Measurements from ENCODE around the gene CNTD1.

The CNTD1 gene

GRCh38 chr17:42781639-42782165, 17.0 kb upstream of the CNTD1 start:
- Histone ChIP-seq H3K4me3 (ENCODE audit: low read length) (peak overlapping the region; percentile 70; the same call in 1 of the 2 replicates), H3K27me3 (ENCODE audit: insufficient read depth, low read length) (peaks cover 37% of the 10 kb centered on the region), H3K27ac (ENCODE audit: low read length) (no peak overlapping the region), H3K9ac (ENCODE audit: low read depth, low read length) (no peak overlapping the region), H3K36me3 (ENCODE audit: insufficient read depth, low read depth, low read length) (peaks cover 22% of the 10 kb centered on the region), H3K4me1 (ENCODE audit: insufficient read depth, low read length) (peaks cover 3% of the 10 kb centered on the region; the same call in 1 of the 2 replicates), H3K9me3 (ENCODE audit: insufficient read depth, low read depth, low read length) (no peaks in the 10 kb centered on the region)

- peaks cover 3% of the 10 kb centered on the region; the same call in 1 of the 2 replicates for H3K4me1 ChIP-seq (ENCODE audit: insufficient read depth, low read length)
- no peaks in the 10 kb centered on the region for H3K9me3 ChIP-seq (ENCODE audit: insufficient read depth, low read depth, low read length)
- peaks cover 37% of the 10 kb centered on the region for H3K27me3 ChIP-seq (ENCODE audit: insufficient read depth, low read length)
- H3K36me3 ChIP-seq (ENCODE audit: insufficient read depth, low read depth, low read length) = peaks cover 20% of the 10 kb centered on the region
- H3K27ac ChIP-seq (ENCODE audit: low read length) = no peak overlapping the region
- H3K9ac ChIP-seq (ENCODE audit: low read depth, low read length) = no peak overlapping the region
- no peak overlapping the region for H3K4me3 ChIP-seq (ENCODE audit: low read length)
Measured at GRCh38 chr17:42782166-42783061, 16.2 kb upstream of the CNTD1 start.

DNA sequence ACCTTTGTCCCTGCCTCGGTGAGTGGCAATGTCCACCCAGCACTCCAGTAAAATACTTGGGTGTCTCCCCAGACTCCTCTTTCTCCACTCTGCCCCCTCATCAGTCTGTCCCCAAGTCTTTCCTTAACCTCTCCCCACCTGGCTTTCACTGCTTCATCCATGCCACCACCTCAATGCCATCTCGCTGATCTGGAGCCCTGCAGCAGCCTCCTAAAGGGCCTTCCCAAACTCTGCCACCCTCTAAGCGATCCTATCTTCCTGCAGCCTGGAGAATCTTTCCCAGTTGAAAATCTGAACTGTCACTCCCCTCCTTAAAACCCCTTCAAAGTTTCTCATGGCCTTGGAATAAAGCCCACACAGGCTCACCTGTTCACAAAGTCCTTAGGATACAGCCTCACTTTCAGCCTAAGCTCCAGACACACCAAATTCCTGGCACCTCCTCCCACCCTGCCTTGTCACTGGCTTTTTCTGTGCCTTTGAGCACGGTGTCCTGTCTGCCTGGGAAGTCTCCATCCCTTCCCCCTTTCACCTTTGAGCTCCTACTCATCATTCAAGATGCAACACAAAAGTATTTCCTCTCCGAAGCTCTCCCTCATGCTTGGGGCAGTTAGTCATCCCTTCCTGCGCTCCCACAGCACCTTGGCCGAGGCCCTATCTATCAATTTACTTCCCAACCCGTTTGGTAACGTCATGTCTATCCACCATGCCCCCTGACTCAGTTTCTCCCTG, 15.4 kb upstream of the CNTD1 start:
- no peak overlapping the region for H3K9ac ChIP-seq (ENCODE audit: low read depth, low read length)
- peaks cover 3% of the 10 kb centered on the region; the same call in 1 of the 2 replicates for H3K4me1 ChIP-seq (ENCODE audit: insufficient read depth, low read length)
- H3K4me3 ChIP-seq (ENCODE audit: low read length) = no peak overlapping the region
- no peak overlapping the region for H3K27ac ChIP-seq (ENCODE audit: low read length)
- peaks cover 12% of the 10 kb centered on the region for H3K36me3 ChIP-seq (ENCODE audit: insufficient read depth, low read depth, low read length)
- peaks cover 37% of the 10 kb centered on the region for H3K27me3 ChIP-seq (ENCODE audit: insufficient read depth, low read length)
- no peaks in the 10 kb centered on the region for H3K9me3 ChIP-seq (ENCODE audit: insufficient read depth, low read depth, low read length)

GRCh38 chr17:42783791-42784138, 14.9 kb upstream of the CNTD1 start:
- peaks cover 3% of the 10 kb centered on the region; the same call in 1 of the 2 replicates for H3K4me1 ChIP-seq (ENCODE audit: insufficient read depth, low read length)
- no peak overlapping the region for H3K9ac ChIP-seq (ENCODE audit: low read depth, low read length)
- no peak overlapping the region for H3K4me3 ChIP-seq (ENCODE audit: low read length)

GRCh38 chr17:42784409-42784808, 14.3 kb upstream of the CNTD1 start:
- Histone ChIP-seq H3K27me3 (ENCODE audit: insufficient read depth, low read length) (peaks cover 37% of the 10 kb centered on the region), H3K9ac (ENCODE audit: low read depth, low read length) (no peak overlapping the region), H3K27ac (ENCODE audit: low read length) (no peak overlapping the region), H3K9me3 (ENCODE audit: insufficient read depth, low read depth, low read length) (no peaks in the 10 kb centered on the region), H3K4me1 (ENCODE audit: insufficient read depth, low read length) (peaks cover 3% of the 10 kb centered on the region; the same call in 1 of the 2 replicates), H3K4me3 (ENCODE audit: low read length) (no peak overlapping the region), H3K36me3 (ENCODE audit: insufficient read depth, low read depth, low read length) (no peaks in the 10 kb centered on the region; the same call in 1 of the 2 replicates)

More at GRCh38 chr17:42783791-42784138, 14.9 kb upstream of the CNTD1 start:
- Histone ChIP-seq H3K27me3 (ENCODE audit: insufficient read depth, low read length) (peaks cover 37% of the 10 kb centered on the region), H3K9me3 (ENCODE audit: insufficient read depth, low read depth, low read length) (no peaks in the 10 kb centered on the region), H3K36me3 (ENCODE audit: insufficient read depth, low read depth, low read length) (peaks cover 6% of the 10 kb centered on the region), H3K27ac (ENCODE audit: low read length) (no peak overlapping the region)

DNA sequence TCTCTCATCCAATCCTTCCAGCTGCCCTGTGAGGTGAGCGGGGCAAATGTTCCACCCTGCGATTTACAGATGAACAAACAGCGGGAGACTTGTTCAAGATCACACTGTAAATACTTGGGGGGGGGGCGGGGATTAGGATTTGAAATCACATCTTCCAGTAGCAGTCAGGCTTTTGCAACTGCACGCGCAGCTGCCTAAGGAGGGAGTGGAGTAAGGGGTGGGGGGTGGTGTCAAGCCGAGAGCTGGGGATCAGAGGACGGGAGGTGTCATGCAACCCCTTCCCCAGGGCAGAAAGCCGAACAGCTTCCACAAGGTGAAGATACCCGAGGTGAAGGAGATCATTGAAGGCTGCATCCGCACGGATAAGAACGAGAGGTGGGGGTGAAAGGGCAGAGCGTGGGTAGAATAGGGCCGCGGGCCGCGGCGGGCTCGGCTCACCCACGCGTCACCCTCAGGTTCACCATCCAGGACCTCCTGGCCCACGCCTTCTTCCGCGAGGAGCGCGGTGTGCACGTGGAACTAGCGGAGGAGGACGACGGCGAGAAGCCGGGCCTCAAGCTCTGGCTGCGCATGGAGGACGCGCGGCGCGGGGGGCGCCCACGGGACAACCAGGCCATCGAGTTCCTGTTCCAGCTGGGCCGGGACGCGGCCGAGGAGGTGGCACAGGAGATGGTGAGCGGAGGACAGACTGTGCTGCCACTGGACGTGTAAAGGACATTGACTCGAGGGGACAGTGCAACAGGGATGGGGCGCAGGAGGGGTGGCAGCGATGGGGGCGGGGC, 13.7 kb upstream of the CNTD1 start:
- Histone ChIP-seq H3K27me3 (ENCODE audit: insufficient read depth, low read length) (peaks cover 37% of the 10 kb centered on the region), H3K4me1 (ENCODE audit: insufficient read depth, low read length) (peaks cover 3% of the 10 kb centered on the region; the same call in 1 of the 2 replicates), H3K9ac (ENCODE audit: low read depth, low read length) (no peak overlapping the region), H3K36me3 (ENCODE audit: insufficient read depth, low read depth, low read length) (no peaks in the 10 kb centered on the region), H3K27ac (ENCODE audit: low read length) (no peak overlapping the region), H3K9me3 (ENCODE audit: insufficient read depth, low read depth, low read length) (no peaks in the 10 kb centered on the region), H3K4me3 (ENCODE audit: low read length) (no peak overlapping the region)

- Histone ChIP-seq H3K9me3 (ENCODE audit: insufficient read depth, low read depth, low read length) (no peaks in the 10 kb centered on the region), H3K27me3 (ENCODE audit: insufficient read depth, low read length) (peaks cover 27% of the 10 kb centered on the region), H3K4me3 (ENCODE audit: low read length) (no peak overlapping the region), H3K36me3 (ENCODE audit: insufficient read depth, low read depth, low read length) (no peaks in the 10 kb centered on the region), H3K9ac (ENCODE audit: low read depth, low read length) (no peak overlapping the region), H3K4me1 (ENCODE audit: insufficient read depth, low read length) (no peaks in the 10 kb centered on the region; the same call in 1 of the 2 replicates), H3K27ac (ENCODE audit: low read length) (no peak overlapping the region)
Measured at GRCh38 chr17:42787266-42787665, 11.4 kb upstream of the CNTD1 start.

- Histone ChIP-seq H3K9me3 (ENCODE audit: insufficient read depth, low read depth, low read length) (no peaks in the 10 kb centered on the region), H3K4me3 (ENCODE audit: low read length) (no peak overlapping the region), H3K27ac (ENCODE audit: low read length) (no peak overlapping the region), H3K4me1 (ENCODE audit: insufficient read depth, low read length) (no peaks in the 10 kb centered on the region), H3K9ac (ENCODE audit: low read depth, low read length) (no peak overlapping the region), H3K36me3 (ENCODE audit: insufficient read depth, low read depth, low read length) (0 out of 2 replicates have a peak, but pooled peaks cover 3% of the 10 kb centered on the region), H3K27me3 (ENCODE audit: insufficient read depth, low read length) (peaks cover 8% of the 10 kb centered on the region)
Measured at GRCh38 chr17:42791948-42792347, 6.7 kb upstream of the CNTD1 start.

GRCh38 chr17:42792545-42792944, 6.1 kb upstream of the CNTD1 start:
- Histone ChIP-seq H3K4me3 (ENCODE audit: low read length) (no peak overlapping the region), H3K9ac (ENCODE audit: low read depth, low read length) (no peak overlapping the region), H3K27me3 (ENCODE audit: insufficient read depth, low read length) (peaks cover 8% of the 10 kb centered on the region), H3K36me3 (ENCODE audit: insufficient read depth, low read depth, low read length) (peaks cover 8% of the 10 kb centered on the region; the same call in 1 of the 2 replicates), H3K9me3 (ENCODE audit: insufficient read depth, low read depth, low read length) (no peaks in the 10 kb centered on the region), H3K4me1 (ENCODE audit: insufficient read depth, low read length) (peaks cover 2% of the 10 kb centered on the region; the same call in 1 of the 2 replicates), H3K27ac (ENCODE audit: low read length) (no peak overlapping the region)

- peaks cover 5% of the 10 kb centered on the region; the same call in 1 of the 2 replicates for H3K4me1 ChIP-seq (ENCODE audit: insufficient read depth, low read length)
- H3K27ac ChIP-seq (ENCODE audit: low read length) = no peak overlapping the region
- no peak overlapping the region for H3K4me3 ChIP-seq (ENCODE audit: low read length)
- peaks cover 19% of the 10 kb centered on the region for H3K27me3 ChIP-seq (ENCODE audit: insufficient read depth, low read length)
- no peaks in the 10 kb centered on the region for H3K9me3 ChIP-seq (ENCODE audit: insufficient read depth, low read depth, low read length)
- no peak overlapping the region for H3K9ac ChIP-seq (ENCODE audit: low read depth, low read length)
- H3K36me3 ChIP-seq (ENCODE audit: insufficient read depth, low read depth, low read length) = peaks cover 8% of the 10 kb centered on the region; the same call in 1 of the 2 replicates
Measured at GRCh38 chr17:42795061-42795460, 3.6 kb upstream of the CNTD1 start.

- H3K4me3 ChIP-seq (ENCODE audit: low read length) = no peak overlapping the region
- H3K9me3 ChIP-seq (ENCODE audit: insufficient read depth, low read depth, low read length) = no peaks in the 10 kb centered on the region
- H3K27me3 ChIP-seq (ENCODE audit: insufficient read depth, low read length) = peaks cover 21% of the 10 kb centered on the region
- H3K9ac ChIP-seq (ENCODE audit: low read depth, low read length) = no peak overlapping the region
- peaks cover 5% of the 10 kb centered on the region; the same call in 1 of the 2 replicates for H3K4me1 ChIP-seq (ENCODE audit: insufficient read depth, low read length)
- H3K27ac ChIP-seq (ENCODE audit: low read length) = no peak overlapping the region
- peaks cover 8% of the 10 kb centered on the region; the same call in 1 of the 2 replicates for H3K36me3 ChIP-seq (ENCODE audit: insufficient read depth, low read depth, low read length)
Measured at GRCh38 chr17:42795465-42795864, 3.2 kb upstream of the CNTD1 start.

Measured in iPS-20b (cell line).